Stromal cell of bone marrow (primary cell): ENCODE results near the gene AMBRA1.
A peak's percentile ranks its signal among the peaks of the same experiment; 100 is the strongest.
"Not testable (repeated sequence)": the region's sequence is repeated elsewhere in the genome, so short reads cannot be mapped to it uniquely, and the experiment has no call there.

Source experiments
- DNase-seq: peaks from one replicate; pipeline ENCODE4 v3.0.0-alpha.2; 2012; ENCODE audit warnings: low read depth

The AMBRA1 gene

GRCh38 chr11:46616551-46617133, 22.8 kb upstream of the AMBRA1 start:
- no peak for DNase-seq

GRCh38 chr11:46615756-46616155, 21.9 kb upstream of the AMBRA1 start:
- no peak for DNase-seq

GRCh38 chr11:46612326-46612725, 18.5 kb upstream of the AMBRA1 start:
- no peak for DNase-seq

GRCh38 chr11:46611526-46612304, 17.9 kb upstream of the AMBRA1 start:
- no peak for DNase-seq

- no peak for DNase-seq
These were observed 15.6 kb upstream of the AMBRA1 start for GRCh38 chr11:46609386-46609785.

GRCh38 chr11:46607516-46607915, 13.7 kb upstream of the AMBRA1 start:
- DNase-seq, result no peak

- DNase-seq, result no peak
These were observed 11.0 kb upstream of the AMBRA1 start for GRCh38 chr11:46604796-46605195.

GRCh38 chr11:46603704-46604308, 10.0 kb upstream of the AMBRA1 start:
- no peak for DNase-seq

GRCh38 chr11:46601129-46601528, 7.3 kb upstream of the AMBRA1 start:
- peak; percentile 41 for DNase-seq

GRCh38 chr11:46600194-46600960, 6.6 kb upstream of the AMBRA1 start:
- no peak for DNase-seq

- no peak for DNase-seq
These were observed 5.7 kb upstream of the AMBRA1 start for GRCh38 chr11:46599340-46600193.

- DNase-seq, result no peak
These were observed 3.9 kb upstream of the AMBRA1 start for GRCh38 chr11:46597609-46598219.

- no peak for DNase-seq
These were observed 3.3 kb upstream of the AMBRA1 start for GRCh38 chr11:46597155-46597554.

GRCh38 chr11:46594785-46595184, 962 bp upstream of the AMBRA1 start:
- DNase-seq, result no peak

GRCh38 chr11:46594374-46594700, 514 bp upstream of the AMBRA1 start:
- DNase-seq, result no peak

- no peak for DNase-seq
These were observed 2.9 kb downstream of the AMBRA1 start for GRCh38 chr11:46590740-46591605.

GRCh38 chr11:46588915-46589314, 4.9 kb downstream of the AMBRA1 start:
- no peak for DNase-seq

GRCh38 chr11:46588131-46588530, 5.7 kb downstream of the AMBRA1 start:
- DNase-seq, result no peak

GRCh38 chr11:46583513-46583912, 10.3 kb downstream of the AMBRA1 start:
- DNase-seq, result not testable (repeated sequence)

- DNase-seq, result no peak
These were observed 11.2 kb downstream of the AMBRA1 start for GRCh38 chr11:46582588-46582987.
